ENCODE results near the gene CCDC77.
"Not testable (repeated sequence)": the region's sequence is repeated elsewhere in the genome, so short reads cannot be mapped to it uniquely, and the experiment has no call there.

CCDC77 gene

DNA sequence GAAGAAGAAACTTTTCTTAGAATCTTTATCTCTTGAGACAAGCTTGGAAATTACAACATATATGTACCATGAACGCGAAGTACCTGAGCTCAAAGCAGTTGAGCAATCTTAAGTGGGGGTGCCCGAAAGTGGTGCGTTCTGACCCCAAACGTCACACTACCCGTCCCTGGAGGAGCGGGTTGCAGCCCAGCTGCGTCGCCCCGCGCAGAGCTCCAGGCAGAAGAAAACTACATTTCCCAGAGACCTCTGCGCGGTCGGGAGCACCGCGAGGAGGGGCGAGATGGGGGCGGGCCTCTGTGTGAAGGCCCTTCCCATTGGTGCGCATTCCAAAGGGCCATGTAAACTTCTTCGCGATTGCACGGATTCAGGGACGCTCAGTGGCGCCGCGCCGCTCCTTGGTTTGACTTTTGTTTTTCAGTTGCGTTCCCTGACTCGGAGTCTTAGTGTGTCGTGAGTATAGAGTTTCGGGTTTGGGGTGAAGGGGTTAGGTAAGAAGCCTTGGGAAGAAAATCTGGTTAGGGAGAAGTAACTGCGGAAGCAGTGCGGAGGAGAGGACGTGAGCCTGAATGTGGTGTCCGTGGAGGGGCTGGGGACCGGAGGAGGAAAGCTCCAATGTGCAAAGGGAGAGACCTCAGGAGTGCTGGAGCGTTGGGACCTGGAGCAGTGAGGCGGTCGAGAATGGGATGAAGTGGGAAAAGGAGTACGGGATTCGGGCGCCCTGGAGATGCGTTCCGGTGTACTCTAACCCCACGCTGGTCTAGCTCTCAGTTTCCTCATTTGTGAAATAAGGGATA, at the start of gene CCDC77:
Gene CCDC77, plus strand, starts transcription at position 410 of the 794 bp plus-strand sequence. CDS start 7,740 bp downstream, outside the sequence.
- in situ Hi-C loops (cut with MboI; ENCODE audit: low sequenced_read_pairs): no loop called here

DNA sequence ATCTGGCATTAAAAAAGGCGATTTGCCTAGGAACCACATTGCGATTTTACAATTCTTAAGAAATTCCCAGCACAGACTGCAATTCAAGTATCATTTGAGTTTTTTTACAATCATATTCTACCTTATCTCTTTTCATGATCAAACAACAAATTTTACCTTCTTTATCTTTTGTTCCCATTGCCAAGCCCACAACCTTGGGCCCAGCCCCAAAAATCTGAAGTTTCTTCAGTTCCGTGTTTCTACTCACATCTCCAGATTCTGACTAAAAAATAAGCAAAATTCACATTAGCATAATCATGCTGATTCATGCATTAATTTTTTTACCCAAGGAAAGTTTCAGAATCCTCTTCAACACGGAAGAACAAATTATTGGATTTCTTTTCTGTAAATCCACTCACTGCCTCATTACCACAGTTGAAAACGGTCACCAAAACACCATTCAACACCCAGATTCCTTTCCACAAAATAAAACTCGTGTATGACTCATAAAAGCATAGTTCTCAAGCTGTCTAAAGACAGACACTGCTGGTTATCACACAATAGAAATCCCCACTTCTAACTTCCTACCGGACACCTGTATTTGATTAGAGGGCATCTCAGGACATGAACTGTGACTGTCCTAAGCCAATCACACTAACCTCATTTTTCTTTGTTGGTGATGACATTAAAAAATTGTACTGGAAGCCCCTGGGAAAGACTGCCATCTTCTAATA, 45.0 kb upstream of the CCDC77 start:
- in situ Hi-C loops (cut with MboI; ENCODE audit: low sequenced_read_pairs): no loop called here

DNA sequence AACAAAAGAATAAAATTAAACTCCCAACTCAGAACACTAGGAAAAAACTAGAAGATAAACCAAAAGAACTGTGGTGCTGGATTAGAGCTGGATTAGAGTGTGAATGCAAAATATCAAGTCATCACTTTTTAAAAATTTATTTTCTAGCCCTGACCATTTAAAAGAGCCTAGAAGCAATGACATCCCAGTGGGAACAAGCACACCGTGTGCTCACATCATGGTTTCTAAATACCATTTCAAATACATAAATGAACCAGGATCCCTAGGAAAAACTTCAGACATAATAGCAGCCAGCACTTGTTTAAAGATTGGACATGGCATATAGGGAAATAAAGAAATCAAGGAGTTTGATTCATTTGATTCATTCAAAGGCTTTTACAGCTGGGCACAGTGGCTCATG, 42.4 kb upstream of the CCDC77 start:
- in situ Hi-C loops (cut with MboI; ENCODE audit: low sequenced_read_pairs): no loop called here

DNA sequence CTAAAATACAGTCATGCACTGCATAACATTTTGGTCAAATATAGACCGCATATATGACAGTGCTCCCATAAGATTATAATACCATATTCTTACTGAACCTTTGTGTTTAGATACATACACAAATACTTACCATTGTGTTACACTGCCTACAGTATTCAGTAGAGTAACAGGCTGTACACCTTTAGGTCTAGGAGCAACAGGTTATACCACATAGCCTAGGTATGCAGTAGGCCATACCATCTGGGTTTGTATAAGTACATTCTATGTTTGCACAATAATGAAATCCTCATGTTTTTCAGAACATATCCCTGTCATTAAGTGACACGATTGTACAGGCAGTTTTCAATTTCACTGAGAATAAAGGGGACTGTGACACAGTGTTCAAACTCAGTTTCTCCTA, 34.6 kb upstream of the CCDC77 start:
- in situ Hi-C loops (cut with MboI; ENCODE audit: low sequenced_read_pairs): no loop called here

DNA sequence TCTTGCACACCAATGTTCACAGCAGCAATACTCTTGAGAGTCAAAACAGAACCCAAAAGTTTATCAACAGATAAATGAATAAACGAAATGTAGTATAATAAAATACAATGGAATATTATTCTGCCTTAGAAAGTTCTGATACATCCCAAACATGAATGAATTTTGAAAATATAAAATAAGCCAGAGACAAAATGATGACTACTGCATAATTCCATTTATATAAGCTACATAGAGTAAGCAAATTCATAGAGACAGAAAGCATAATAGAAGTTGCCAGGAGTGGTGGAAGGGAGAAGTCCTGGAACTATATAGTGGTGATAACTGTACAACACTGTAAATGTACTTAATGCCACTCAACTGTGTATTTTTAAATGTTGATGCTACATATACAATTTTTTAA, 33.5 kb upstream of the CCDC77 start:
- in situ Hi-C loops (cut with MboI; ENCODE audit: low sequenced_read_pairs): no loop called here

DNA sequence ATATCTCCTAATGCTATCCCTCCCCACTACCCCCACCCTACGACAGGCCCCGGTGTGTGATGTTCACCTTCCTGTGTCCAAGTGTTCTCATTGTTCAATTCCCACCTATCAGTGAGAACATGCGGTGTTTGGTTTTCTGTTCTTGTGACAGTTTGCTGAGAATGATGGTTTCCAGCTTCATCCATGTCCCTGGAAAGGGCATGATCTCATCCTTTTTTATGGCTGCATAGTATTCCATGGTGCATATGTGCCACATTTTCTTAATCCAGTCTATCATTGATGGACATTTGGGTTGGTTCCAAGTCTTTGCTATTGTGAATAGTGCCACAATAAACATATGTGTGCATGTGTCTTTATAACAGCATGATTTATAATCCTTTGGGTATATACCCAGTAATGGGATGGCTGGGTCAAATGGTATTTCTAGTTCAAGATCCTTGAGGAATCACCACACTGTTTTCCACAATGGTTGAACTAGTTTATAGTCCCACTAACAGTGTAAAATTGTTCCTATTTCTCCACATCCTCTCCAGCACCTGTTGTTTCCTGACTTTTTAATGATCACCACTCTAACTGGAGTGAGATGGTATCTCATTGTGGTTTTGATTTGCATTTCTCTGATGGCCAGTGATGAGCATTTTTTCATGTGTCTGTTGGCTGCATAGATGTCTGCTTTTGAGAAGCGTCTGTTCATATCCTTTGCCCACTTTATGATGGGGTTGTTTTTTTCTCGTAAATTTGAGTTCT, 30.5 kb upstream of the CCDC77 start:
- in situ Hi-C loops (cut with MboI; ENCODE audit: low sequenced_read_pairs): not testable (repeated sequence)

DNA sequence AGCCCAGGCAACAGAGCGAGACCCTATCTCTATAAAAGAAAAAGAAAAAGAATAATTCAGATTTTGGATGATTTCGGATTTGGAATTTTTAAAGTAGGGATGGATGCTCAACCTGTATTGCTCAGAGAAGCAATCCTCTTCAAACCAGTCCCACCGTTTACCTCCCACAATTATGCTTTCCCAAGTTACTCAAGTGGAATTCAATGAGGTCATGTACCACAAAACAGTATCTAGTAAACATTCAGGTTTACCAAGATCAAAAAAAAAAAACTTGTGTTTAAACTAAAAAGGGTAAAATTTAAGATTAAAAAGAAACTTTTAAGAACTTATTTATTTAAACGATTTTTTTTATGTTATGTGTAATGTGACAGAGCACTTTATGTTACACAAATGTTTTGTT, 14.8 kb upstream of the CCDC77 start:
- in situ Hi-C loops (cut with MboI; ENCODE audit: low sequenced_read_pairs): no loop called here

DNA sequence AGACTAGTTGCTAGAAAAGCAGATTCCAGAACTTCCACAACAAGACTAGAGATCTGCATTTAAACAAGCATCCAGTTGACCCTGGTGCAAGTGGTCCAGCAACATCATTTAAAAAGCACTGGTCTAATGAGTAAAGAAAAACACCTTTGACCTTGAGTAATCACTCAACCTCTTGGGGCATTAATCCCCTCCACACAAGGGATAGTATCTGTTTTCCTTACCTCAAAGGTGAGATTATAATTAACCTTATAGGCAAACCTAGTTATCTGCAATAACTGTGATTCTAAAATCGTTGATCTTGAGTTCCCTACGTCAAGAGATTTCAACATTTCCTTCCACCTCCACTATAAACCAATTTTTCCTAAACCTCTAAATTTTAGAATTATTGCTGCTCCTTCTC, 13.4 kb upstream of the CCDC77 start:
- in situ Hi-C loops (cut with MboI; ENCODE audit: low sequenced_read_pairs): no loop called here

DNA sequence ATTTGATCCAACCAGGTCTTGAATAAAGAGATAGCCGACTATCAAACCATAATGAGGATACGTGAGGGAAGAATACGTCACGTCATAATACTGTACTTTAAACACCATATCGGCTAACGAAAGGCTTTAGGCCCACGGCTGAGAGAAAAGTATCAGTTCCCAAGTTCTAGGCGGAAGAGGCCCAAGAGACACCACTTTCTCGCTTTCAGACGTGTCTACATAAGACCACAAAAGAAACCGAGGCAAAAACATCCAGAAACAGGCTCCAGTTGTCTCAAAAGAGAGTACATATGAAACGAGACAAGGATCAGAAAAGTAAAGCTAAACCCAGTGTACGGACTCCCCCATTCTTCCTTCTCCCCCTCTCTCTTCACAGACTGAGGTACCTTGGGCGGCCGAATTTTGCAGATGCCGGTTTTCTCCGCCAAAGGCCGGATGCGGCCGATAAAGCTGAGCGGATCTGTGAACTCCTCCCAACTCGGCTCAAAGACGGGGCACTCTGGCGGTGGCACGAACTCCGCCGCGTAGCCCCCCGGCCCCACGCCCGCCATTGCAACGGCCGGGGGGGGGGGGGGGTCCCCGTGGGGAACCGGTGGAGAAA, 12.8 kb upstream of the CCDC77 start:
- in situ Hi-C loops (cut with MboI; ENCODE audit: low sequenced_read_pairs): no loop called here

DNA sequence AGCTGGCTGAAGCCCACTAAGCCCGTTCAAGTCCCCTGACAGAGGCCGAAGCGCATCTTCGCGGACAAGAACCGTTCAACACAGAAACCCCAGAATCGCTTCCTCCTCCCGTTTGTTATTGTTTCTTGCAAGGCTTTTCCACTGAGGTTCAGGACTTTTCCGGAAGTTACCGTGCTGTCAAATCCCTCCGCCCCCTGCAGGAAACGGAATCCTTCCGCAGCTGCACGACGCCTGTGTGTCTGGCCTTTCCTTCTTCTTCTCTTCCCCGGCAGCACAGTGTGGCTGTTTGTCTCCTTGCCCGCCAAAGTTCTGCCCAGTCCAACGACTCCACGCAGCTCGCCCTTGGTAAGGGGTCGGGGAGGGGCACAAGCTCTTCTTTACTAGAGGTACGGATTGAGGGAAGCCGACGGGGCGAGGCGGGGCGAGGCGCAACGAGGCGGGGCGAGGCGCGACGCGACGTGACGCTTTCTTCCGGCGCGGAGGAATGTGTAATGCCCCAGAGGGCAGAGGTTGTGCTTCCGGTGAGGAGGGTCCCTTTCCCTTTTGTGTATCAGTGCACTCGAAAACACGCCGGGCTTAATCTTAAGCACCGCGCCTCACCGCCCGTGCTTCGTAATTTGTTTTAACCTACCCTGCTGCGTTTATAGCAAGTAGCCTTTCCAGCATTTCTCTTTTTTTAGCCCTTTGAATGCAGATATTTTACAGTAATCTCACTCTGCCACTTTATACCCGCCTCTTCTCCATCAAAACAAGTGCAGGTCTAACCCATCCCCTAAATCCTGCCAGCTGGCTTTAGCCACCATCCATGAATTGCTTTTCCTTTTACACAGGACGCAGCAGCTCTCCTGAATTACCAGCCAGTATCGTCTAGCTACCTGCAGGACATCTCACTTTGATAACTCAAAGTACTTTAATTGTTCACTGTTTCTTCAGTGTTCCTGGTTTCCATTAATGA, 12.0 kb upstream of the CCDC77 start, which contains the start of gene KDM5A:
Gene KDM5A, minus strand, starts transcription at position 179 of the 955 bp plus-strand sequence. CDS start 229 bp downstream, outside the sequence.
- in situ Hi-C loops (cut with MboI; ENCODE audit: low sequenced_read_pairs): no loop called here

DNA sequence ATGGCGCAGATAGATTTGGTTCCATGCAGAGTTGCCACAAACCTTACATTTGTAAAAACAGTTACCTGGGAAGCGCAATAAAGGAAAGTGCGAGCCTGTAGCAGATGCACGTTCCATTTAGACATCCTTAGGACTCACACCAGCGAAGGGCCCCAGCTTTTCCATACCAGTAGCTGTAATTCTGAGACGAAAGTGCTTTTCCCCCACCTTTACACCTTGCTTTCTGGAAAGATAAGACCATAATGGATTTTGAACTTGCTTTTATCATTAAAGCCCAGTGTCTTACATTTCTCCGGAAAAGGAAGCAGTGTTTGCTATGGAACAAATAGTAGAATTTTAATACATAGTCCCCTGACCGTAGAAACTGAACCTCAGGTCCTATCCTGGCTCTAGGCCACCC, 616 bp upstream of the CCDC77 start:
- in situ Hi-C loops (cut with MboI; ENCODE audit: low sequenced_read_pairs): no loop called here

DNA sequence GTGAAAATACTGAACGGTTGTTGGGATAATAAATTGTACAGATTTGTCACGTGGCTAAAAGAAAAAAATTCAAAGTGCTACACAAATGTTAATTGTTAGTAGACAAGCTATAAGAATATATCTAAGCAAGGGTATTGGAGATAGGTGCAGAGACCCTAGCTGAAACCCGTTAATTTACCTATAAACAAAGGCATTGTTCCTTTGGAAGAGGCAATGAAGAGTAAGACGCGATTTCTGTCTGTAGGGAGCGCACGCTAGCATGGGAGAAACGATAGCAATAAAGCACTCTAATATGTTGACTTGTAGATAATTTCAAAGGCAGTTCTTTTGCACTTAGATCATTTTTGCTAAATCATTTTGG, 565 bp downstream of the CCDC77 start:
- in situ Hi-C loops (cut with MboI; ENCODE audit: low sequenced_read_pairs): no loop called here

DNA sequence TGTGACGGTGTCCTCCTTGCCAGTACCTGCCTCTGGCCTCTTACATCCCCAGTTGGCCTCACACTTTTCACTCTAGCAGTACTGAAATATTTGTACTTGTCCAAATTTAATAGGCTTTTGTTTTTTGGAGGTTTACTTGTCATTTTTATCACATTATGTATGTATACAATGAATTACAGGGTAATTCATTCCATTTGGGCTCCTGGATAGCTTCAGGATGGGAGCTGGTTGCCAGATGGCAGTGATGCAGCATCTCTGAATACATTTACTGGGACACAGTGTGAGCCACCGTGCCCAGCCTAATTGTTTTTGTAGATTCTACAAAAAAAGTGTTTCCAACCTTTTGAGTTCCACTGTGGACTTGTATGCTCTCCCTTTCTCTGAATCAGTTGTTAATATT, 13.4 kb downstream of the CCDC77 start:
- in situ Hi-C loops (cut with MboI; ENCODE audit: low sequenced_read_pairs): no loop called here

DNA sequence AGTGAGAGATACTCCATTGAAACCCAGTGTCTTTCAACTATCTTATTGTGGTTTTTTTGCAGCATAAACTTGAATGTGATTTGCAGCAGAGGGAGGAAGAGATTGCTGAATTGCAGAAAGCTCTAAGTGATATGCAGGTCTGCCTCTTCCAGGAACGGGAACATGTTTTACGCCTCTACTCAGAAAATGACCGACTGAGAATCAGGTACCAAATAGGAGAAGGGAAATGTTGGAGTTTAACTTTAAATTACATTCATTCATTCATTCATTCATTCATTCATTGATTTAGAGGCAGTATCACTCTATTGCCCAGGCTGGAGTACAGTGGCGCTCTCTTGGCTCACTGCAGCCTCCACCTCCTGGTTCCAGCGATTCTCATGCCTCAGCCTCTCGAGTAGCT, 17.0 kb downstream of the CCDC77 start:
- in situ Hi-C loops (cut with MboI; ENCODE audit: low sequenced_read_pairs): no loop called here

DNA sequence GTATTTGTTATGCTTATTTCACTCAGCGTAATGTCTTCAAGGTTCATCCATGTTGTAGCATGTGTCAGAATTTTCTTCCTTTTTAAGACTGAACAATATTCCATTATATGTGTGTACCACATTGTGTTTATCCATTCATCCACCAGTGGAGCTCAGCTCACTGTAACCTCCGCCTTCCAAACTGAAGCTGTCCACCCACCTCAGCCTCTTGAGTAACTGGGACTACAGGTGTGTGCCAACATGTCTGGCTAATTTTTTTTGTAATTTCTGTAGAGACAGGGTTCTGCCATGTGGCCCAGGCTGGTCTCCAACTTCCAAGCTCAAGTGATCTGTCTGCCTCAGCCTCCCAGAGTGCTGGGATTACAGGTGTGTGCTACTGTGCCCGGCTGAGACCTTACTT, 21.1 kb downstream of the CCDC77 start:
- in situ Hi-C loops (cut with MboI; ENCODE audit: low sequenced_read_pairs): no loop called here

DNA sequence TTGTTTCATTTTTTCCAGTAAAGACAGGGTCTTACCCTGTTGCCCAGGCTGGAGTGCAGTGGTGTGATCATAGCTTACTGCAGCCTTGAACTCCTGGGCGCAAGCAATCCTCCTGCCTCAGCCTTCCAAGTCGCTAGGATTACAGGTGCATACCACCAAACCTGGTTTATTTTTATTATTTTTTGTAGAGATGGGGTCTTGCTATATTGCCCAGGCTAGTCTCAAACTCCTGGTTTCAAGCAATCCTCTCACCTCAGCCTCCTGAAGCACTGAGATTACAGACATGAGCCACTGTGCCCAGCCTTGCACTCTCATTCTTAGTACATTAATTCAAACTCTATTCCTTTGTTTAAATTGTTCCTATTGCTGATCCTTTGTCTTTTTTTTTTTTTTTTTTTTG, 34.3 kb downstream of the CCDC77 start:
- in situ Hi-C loops (cut with MboI; ENCODE audit: low sequenced_read_pairs): not testable (repeated sequence)

DNA sequence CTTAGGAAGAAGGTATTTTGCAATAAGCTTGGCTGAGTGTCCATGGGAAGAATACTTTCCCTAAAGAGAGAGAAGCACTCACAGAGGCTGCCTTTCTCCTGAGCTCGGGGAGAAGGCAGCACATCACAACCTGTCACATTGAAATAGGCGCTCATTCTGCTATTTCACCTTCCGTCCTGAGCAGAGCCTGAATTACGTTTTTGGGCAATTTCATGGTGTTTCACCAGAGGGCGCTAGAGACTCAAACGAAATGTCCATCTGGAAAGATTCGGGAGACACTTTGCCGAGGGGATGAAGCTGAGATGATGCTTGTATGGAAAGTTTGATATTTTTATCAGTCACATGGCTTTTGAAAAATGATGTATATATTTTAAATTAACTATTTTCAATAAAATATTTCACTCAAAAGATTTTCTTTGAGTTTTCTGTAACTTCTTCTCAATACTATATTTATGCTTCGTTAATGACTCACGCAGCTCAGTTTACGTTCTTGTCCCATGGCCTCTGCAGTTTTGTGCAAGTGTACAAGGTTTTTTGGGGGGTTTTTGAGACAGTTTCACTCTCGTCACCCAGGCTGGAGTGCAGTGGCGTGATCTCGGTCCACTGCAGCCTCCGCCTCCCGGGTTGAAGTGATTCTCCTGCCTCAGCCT, 40.9 kb downstream of the CCDC77 start:
- in situ Hi-C loops (cut with MboI; ENCODE audit: low sequenced_read_pairs): no loop called here

DNA sequence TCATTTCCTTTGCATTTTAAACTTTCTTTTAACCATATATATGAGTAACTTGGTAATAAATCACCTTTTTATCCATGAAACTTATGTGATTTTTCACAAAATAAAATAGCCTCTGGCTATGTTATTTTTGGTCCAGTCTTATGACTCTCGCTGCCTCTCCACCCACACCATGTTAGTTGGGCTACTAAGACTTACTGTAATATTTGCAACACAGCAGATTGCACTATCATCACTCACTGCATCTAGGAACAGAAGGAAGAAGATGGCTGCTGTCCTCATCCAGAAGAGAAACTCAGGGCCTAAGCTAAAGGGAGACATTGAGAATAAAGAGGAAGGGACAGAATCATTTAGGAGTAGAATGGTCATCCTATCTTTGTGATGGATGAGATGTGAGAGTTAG, 45.7 kb downstream of the CCDC77 start:
- in situ Hi-C loops (cut with MboI; ENCODE audit: low sequenced_read_pairs): no loop called here

DNA sequence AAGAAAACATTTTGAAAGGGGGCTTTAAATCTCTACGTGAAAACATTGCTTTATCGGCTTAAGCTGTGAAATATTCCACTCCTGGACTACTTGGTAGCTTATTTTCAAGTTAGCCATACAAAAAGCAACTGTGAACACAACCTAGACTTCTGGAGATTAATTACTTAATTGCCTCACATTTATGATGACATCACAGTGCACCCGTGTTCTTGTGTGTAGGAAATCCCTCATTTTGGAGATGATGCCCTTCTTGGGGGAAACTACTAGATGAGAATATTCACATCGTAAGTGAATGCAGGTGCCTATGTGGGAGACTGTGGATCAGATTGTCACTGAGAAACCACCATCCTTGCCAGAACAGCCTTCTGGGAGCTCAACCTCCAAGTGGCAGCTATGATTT, 47.8 kb downstream of the CCDC77 start:
- in situ Hi-C loops (cut with MboI; ENCODE audit: low sequenced_read_pairs): no loop called here

DNA sequence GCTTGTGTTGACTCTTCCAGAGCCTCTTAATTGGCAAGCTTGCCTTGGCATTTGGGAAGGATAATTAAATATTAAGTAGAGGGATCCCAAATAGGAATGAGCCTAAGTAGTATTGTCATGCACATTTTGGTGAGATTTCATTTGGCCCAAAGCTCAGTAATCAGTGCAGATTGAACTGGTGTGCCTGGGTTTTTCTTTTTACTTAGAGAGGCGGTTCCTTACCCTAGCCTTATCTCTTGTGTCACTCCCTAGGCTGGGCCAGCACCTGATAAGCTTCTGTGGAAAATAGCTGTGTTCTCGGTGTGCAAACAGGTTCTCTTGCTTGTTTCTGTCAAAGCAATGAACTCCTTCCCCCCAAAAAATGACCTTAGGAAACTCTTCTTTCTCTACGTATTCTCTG, 49.0 kb downstream of the CCDC77 start:
- in situ Hi-C loops (cut with MboI; ENCODE audit: low sequenced_read_pairs): no loop called here
